HG02938 (cell line): ENCODE data around the gene CCS.
"Not testable (repeated sequence)": the region's sequence is repeated elsewhere in the genome, so short reads cannot be mapped to it uniquely, and the experiment has no call there.

Experiments
- ATAC-seq: cut with Tn5 transposase; IDR thresholded peaks from one replicate; pipeline ENCODE4 v1.9.1; 2021; ENCODE audit warnings: mild to moderate bottlenecking, moderate library complexity; ENCODE audit not compliant: unreplicated experiment

CCS gene

GRCh38 chr11:66589996-66590675 lies 2.8 kb upstream of the CCS start:
- no peak for ATAC-seq

- ATAC-seq = no peak
These were observed 1.8 kb upstream of the CCS start for GRCh38 chr11:66591175-66591574.

GRCh38 chr11:66593303-66593635 lies 284 bp downstream of the CCS start:
- ATAC-seq = peak; percentile 10

- no peak for ATAC-seq
These were observed 665 bp downstream of the CCS start for GRCh38 chr11:66593650-66594049.

- ATAC-seq = no peak
These were observed 2.4 kb downstream of the CCS start for GRCh38 chr11:66595245-66595904.

- no peak for ATAC-seq
These were observed 6.0 kb downstream of the CCS start for GRCh38 chr11:66598993-66599392.

- ATAC-seq = no peak
These were observed 7.2 kb downstream of the CCS start for GRCh38 chr11:66600219-66600618.

GRCh38 chr11:66600631-66601233 lies 7.7 kb downstream of the CCS start:
- ATAC-seq = no peak

- no peak for ATAC-seq
These were observed 10.1 kb downstream of the CCS start for GRCh38 chr11:66603072-66603471.

GRCh38 chr11:66604155-66604554 lies 11.2 kb downstream of the CCS start:
- no peak for ATAC-seq

- ATAC-seq = not testable (repeated sequence)
These were observed 13.6 kb downstream of the CCS start for GRCh38 chr11:66606608-66607007.

- ATAC-seq = no peak
These were observed 14.3 kb downstream of the CCS start for GRCh38 chr11:66607126-66607834.

GRCh38 chr11:66609721-66610617 lies 17.0 kb downstream of the CCS start:
- ATAC-seq = no peak

- no peak for ATAC-seq
These were observed 19.5 kb downstream of the CCS start for GRCh38 chr11:66612458-66612857.

- ATAC-seq = no peak
These were observed 21.1 kb downstream of the CCS start for GRCh38 chr11:66614073-66614472.

GRCh38 chr11:66616379-66617154 lies 23.6 kb downstream of the CCS start, which contains the start of gene RBM14:
RBM14 (plus strand) TSS chr11:66616630; CDS start chr11:66616721, 91 bp downstream.
- peak; percentile 88 for ATAC-seq

GRCh38 chr11:66617155-66617834 lies 24.3 kb downstream of the CCS start:
- no peak for ATAC-seq

GRCh38 chr11:66619080-66619554 lies 26.1 kb downstream of the CCS start:
- ATAC-seq = no peak

- ATAC-seq = no peak
These were observed 31.5 kb downstream of the CCS start for GRCh38 chr11:66624450-66624849.
